Measurements from ENCODE around the gene FAM20C.

The FAM20C gene

GRCh38 chr7:191981-192649 is at the start of gene FAM20C:
Gene FAM20C, plus strand, starts transcription at chr7:192571. Its CDS starts 629 bp downstream, at chr7:193200.
- peak; percentile 74 for DNase-seq

- DNase-seq = no peak
Observed at GRCh38 chr7:143145-143751, 49.1 kb upstream of the FAM20C start.

DNA sequence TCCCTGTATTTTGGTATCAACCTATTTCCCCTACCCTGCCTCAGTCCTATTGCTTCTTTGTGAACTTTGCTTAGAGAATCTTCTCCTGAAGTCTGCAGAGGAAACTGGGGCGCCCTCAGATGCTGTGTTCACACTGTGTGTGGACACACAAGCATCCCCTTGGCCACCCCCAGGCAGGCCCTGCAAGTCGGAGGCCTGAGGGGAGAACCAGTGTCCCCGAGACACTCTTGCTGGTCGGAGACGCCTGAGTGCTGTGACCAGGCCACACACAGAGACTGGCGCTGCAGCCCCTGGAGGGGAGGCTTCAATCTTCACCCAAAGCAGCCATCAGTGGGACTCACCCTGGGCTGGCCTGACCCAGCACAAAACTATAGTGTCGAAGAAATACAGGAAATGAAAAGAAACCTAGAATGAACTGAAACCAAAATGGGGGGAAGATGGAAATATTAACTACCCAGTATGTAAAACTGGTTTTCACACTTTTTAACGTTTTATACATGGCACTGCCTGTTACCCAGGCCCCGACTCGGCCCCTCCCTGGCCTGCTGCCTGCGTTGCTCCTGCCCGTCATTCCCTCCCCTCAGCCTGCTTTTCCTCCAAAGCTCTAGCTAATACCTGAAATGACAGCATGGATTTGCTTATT is 48.4 kb upstream of the FAM20C start:
- DNase-seq = no peak

- no peak for DNase-seq
Observed at GRCh38 chr7:144454-144826, 47.9 kb upstream of the FAM20C start.

GRCh38 chr7:145863-146262 is 46.5 kb upstream of the FAM20C start:
- DNase-seq = no peak

DNA sequence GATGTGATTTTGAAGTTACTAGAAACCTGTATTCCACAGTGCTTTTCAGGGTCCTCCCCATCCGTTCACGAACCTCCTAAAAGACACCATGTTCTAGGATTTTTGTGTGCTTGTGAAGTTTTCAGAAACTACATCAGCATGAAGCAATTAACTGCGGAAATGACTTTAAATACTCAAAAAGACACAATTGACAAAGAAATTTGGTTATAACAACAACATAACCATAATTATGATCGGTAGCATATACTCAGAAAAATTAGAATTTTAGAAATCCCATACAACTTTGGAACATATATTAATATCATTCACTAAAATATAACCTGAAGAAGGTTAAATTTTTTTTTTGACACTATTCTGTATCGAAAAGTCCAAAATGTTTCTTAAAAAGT is 43.8 kb upstream of the FAM20C start:
- no peak for DNase-seq

DNA sequence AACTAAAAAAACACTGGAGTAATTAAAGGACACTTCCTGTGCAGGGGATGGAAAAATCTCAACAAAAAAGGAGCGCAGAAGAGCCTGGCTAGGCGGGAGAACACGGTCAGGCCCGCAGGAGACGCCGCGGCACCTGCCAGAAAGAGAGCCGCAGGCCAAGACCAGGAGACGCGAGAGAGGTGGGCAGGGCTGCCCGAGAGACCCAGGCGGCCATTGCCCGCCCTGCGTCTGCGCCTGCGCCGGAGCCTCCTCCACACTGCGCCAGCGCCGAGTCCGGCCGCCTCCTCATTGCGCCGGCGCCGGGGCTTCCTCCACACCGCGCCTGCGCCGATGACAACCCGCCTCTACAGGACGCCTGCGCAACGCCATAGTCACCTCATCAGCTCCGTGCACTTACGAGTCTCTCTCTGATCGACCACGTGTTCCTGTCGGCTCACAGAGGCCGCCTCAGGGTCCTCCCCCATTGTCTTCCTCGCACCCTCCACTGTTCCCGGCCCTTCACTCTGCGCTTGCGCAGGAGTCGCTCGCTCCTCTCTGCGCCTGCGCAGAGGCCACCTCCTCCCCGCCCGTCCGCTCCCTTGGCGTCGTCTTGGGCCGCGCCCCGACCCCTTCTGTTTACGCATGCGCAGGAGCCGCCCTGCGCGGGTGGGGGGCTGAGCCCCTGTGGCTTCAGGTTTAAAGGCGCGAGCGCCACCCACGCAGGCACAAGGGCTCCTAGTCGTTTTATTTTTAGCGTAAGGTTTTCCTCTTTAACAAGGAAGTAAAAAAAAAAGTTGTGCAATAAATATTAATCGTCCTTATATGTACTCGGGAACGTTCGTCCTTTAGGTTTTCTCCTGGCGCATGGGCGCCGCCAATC is 43.2 kb upstream of the FAM20C start:
- peak; percentile 99 for DNase-seq

DNA sequence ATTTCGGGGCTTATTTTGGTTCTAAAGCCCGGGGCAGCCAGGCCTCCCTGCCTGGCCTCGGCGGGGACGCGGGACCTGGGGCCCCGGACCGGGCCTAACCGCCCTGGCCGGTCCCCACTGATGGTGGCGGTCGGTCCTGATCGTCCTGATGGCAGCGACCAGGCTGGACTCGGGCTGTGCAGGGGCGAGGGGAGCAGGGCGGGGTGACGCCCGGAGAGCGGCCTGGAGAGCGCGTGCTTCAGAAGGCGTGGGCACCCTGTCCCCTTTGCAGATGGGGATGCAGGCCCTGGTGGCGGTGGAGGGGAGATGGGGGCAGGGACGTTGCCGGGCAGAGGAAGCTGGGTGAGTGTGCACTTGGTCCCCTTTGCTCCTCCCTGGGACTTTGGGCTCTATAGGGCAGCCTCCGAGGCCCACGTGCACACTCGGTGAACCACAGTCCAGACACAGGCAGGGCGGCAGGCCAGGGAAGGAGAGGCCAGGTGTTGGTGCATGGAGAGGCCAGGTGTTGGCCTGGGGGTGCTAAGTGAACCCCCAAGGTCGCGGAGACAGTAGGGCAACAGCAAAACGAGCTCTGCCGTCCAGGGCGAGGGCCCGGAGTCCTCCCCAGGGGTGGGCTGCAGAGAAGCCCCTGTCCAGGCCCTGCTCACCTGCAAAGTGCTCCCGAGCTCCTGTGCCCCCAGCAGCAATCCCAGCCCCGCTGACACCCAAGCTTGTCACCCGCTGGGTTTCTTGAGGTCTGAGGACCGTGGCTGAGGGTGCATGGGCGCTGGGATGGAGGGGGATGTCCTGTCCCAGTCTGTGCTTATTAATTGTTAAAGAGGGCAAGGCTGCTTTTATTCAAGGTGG is 42.4 kb upstream of the FAM20C start:
- peak; percentile 30 for DNase-seq

- DNase-seq = no peak
Observed at GRCh38 chr7:150811-151221, 41.6 kb upstream of the FAM20C start.

GRCh38 chr7:151346-152050 is 40.9 kb upstream of the FAM20C start:
- DNase-seq = no peak

DNA sequence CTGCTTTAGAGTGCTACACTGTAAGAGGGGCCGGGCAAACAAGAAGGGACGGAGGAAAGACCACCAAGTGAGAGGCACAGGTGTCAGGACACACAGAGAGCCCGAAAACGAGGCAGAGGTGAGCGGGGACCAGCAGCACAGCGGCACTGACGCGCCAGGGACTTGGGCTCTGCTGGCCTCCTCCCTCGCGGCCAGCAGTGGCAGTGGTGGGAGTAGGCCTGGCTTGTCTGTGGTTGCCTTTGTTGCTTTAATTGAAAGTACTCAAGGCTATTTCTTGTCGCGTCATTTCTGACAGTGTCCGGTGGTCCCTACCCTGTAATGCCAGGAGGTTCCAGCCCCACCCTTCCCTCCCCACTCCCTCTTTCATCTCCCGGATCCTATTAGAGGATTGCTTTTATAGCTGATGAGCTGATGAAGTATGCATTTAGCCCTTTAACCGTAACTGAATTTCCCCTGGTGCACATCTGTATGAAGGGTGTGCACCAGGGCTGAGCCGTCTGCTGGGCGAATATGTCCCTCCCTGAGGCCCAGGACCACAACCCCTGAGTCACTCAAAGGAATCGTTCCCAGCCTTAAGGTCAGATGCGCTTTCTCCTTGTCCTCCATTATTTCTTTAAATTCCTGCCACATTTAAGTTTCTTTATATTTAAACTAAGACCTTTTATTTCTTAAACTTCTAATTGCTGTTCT is 39.5 kb upstream of the FAM20C start:
- DNase-seq = no peak

GRCh38 chr7:153604-154003 is 38.8 kb upstream of the FAM20C start:
- no peak for DNase-seq

- no peak for DNase-seq
Observed at GRCh38 chr7:154096-154799, 38.1 kb upstream of the FAM20C start.

GRCh38 chr7:155469-155900 is 36.9 kb upstream of the FAM20C start:
- no peak for DNase-seq

- DNase-seq = no peak
Observed at GRCh38 chr7:156111-157007, 36.0 kb upstream of the FAM20C start.

GRCh38 chr7:157008-157310 is 35.4 kb upstream of the FAM20C start:
- DNase-seq = no peak

DNA sequence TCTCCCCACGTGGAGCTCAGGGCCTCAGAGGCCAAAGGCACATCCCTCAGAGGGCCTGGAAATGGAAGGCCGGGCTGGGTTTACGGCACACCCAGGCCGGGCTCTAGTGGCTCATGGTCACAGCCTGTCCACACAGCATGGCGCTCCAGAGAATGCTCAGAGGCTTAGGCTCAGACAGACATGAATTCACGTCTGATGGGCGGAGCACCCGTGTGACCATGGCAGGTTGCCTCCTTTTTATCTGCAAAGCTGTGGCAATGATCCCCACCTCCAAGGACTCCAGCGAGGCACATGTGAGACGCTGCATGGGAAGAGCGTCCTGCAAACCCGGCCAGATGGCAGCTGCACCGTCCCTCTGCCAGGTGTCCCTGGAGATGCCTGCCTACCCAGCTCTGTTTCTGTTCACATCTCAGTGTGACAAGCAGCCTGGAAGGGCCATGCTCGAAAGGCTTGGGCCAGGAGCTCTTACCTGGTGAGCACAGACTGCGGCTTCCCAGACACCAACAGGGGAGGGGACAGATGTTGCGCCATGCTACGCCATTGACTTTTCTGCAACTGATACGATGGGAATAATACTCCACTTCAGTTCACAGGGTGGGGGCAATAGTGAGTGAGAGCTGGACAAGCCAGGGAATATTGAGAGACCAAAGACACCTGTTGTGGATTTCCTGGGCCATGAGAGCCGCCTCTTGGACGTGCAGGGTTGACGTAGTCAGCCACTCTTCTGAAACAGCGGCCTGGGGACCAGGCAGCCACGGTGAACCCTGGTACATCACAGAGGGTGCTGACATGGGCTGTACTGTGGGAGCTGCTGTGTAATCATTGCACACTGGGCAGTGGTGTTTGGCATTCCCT is 34.4 kb upstream of the FAM20C start:
- no peak for DNase-seq

DNA sequence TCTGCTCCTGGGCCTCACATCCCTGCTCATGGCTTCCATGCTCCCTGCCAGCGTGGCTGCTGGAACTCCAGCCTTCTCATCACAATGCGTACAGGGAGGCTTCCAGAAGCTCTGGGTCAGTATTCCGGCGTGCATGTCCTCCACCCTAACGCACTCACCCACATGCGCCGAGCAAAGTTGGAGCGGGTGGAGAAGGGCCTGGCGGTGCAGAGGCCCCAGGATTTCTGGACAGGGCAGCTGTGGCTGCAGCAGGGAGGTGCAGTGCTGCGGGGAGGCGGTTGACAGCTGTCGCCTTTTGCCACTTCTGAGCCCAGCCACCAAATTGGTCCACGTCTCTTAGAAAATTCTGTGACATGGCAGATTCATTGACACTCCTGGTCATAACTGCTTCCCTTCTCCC is 33.6 kb upstream of the FAM20C start:
- no peak for DNase-seq
